Endothelial cell of umbilical vein (primary cell): ENCODE results near the gene ZNF497. TPM values are rescaled to one million over a fixed set of nuclear protein-coding genes. Genes with fewer than 3 reads are reported as not detected.

Experiments
- BruUV-seq: library from RNA; stranded (reverse); fragments of 400-500 nt; replicated peaks from 2 replicates; lab custom pipeline; 2021; lab: Mats Ljungman, UMichigan
- CTCF ChIA-PET: fragments of 300-600, 350-600 bp; sonication (Branson Sonifier 250); formaldehyde crosslinking; loops from one replicate; lab custom pipeline; 2021; ENCODE audit warnings: antibody characterized with exemption, inconsistent platforms; lab: Charles Lee
- POLR2A ChIA-PET: fragments of 300-600, 350-600 bp; sonication (Branson Sonifier 250); formaldehyde crosslinking; loops from one replicate; lab custom pipeline; 2021; ENCODE audit warnings: antibody characterized with exemption, inconsistent platforms; lab: Charles Lee
- DNase-seq: peaks from one replicate; pipeline ENCODE4 v3.0.0-alpha.2; 2011; ENCODE audit warnings: low read depth, low spot score
- FAIRE-seq: peaks from 2 replicates; lab custom pipeline; 2011; peaks lifted over from hg19 to GRCh38; lab: Jason Lieb, UNC
- H2AFZ ChIP-seq: 2 replicates; pipeline ENCODE4 v1.6.0; 2012; ENCODE audit warnings: low read depth, low read length, control low read depth, inconsistent platforms
- H3K27ac ChIP-seq: 2 replicates; pipeline ENCODE4 v1.5.1; 2011; ENCODE audit warnings: low read depth, mild to moderate bottlenecking, control low read depth, low read length, moderate library complexity; ENCODE audit not compliant: insufficient read depth
- H3K27me3 ChIP-seq, 2 experiments: 2 replicates each; pipeline versions ENCODE4 v1.6.0 to v1.6.1; 2011; ENCODE audit warnings: low read length in 2 of 2, mixed read lengths in 1 of 2; ENCODE audit not compliant: control insufficient read depth in 2 of 2, insufficient read depth in 2 of 2
- H3K36me3 ChIP-seq, 2 experiments: 2 replicates in 1 of 2; 3 replicates in 1 of 2; pipeline ENCODE4 v1.5.1; 2011; ENCODE audit warnings: low read length in 2 of 2, mild to moderate bottlenecking in 1 of 2, moderate library complexity in 1 of 2; ENCODE audit not compliant: control insufficient read depth in 2 of 2, insufficient read depth in 2 of 2; ENCODE audit errors: extremely low read depth in 1 of 2
- H3K4me1 ChIP-seq: 3 replicates; pipeline ENCODE4 v1.5.1; 2011; ENCODE audit warnings: mild to moderate bottlenecking, low read length; ENCODE audit not compliant: control insufficient read depth, insufficient read depth; ENCODE audit errors: extremely low read depth
- H3K4me2 ChIP-seq: 2 replicates; pipeline ENCODE4 v1.6.1; 2011; ENCODE audit warnings: low read length, control low read depth, mixed read lengths; ENCODE audit not compliant: insufficient read depth
- H3K4me3 ChIP-seq, 3 experiments: fragments of 200-600 bp in 1 of 3; sonication (generic), shearing (Covaris generic) in 1 of 3; replicated peaks in 1 of 3; 2 replicates each; pipeline ENCODE4 v1.5.1; 2011 to 2016; ENCODE audit warnings: control low read depth in 3 of 3, low read length in 3 of 3, mild to moderate bottlenecking in 2 of 3, inconsistent platforms in 1 of 3, low read depth in 1 of 3, moderate library complexity in 1 of 3; ENCODE audit not compliant: insufficient read depth in 1 of 3
- H3K79me2 ChIP-seq: 2 replicates; pipeline ENCODE4 v1.6.0; 2012; ENCODE audit warnings: low read length, inconsistent platforms; ENCODE audit not compliant: control insufficient read depth, insufficient read depth
- H3K9ac ChIP-seq: replicated peaks from 2 replicates; pipeline ENCODE3; 2011; ENCODE audit warnings: low read length, control low read depth; ENCODE audit not compliant: insufficient read depth; ENCODE audit errors: extremely low read depth
- H3K9me1 ChIP-seq: replicated peaks from 3 replicates; pipeline ENCODE4 v1.6.0; 2011; ENCODE audit warnings: mild to moderate bottlenecking, low read length; ENCODE audit not compliant: control insufficient read depth, insufficient read depth; ENCODE audit errors: extremely low read depth
- H3K9me3 ChIP-seq: replicated peaks from 2 replicates; pipeline ENCODE4 v1.5.1; 2012; ENCODE audit warnings: low read length, inconsistent platforms; ENCODE audit not compliant: control insufficient read depth, insufficient read depth
- H4K20me1 ChIP-seq: replicated peaks from 2 replicates; pipeline ENCODE3; 2011; ENCODE audit warnings: mild to moderate bottlenecking, low read length; ENCODE audit not compliant: control insufficient read depth, insufficient read depth; ENCODE audit errors: extremely low read depth
- EZH2 ChIP-seq: IDR thresholded peaks from 2 replicates; pipeline ENCODE4 v1.6.1; 2012; ENCODE audit warnings: borderline replicate concordance, low read depth, mild to moderate bottlenecking, moderate library complexity, low read length, inconsistent platforms; ENCODE audit not compliant: severe bottlenecking
- FOS ChIP-seq: IDR thresholded peaks from 2 replicates; pipeline ENCODE4 v1.6.1; 2011; ENCODE audit warnings: mild to moderate bottlenecking, low read length, moderate library complexity, borderline replicate concordance; ENCODE audit not compliant: insufficient read depth
- GATA2 ChIP-seq: IDR thresholded peaks from 2 replicates; pipeline ENCODE4 v1.7.0; 2011; ENCODE audit warnings: low read depth, mild to moderate bottlenecking, moderate library complexity, mixed read lengths, low read length; ENCODE audit not compliant: insufficient read length, insufficient read depth
- JUN ChIP-seq: IDR thresholded peaks from 2 replicates; pipeline ENCODE4 v1.6.1; 2011; ENCODE audit warnings: borderline replicate concordance, low read depth; ENCODE audit not compliant: insufficient read length, insufficient read depth
- MYC ChIP-seq: IDR thresholded peaks from one replicate; pipeline ENCODE4 v1.6.1; 2011; ENCODE audit warnings: mild to moderate bottlenecking, low read depth, low read length
- POLR2A ChIP-seq: IDR thresholded peaks from 2 replicates; pipeline ENCODE4 v1.6.1; 2012; ENCODE audit warnings: low read depth, mild to moderate bottlenecking, control low read depth, low read length
- POLR2AphosphoS5 ChIP-seq: IDR thresholded peaks from 2 replicates; pipeline ENCODE4 v1.6.1; 2012; ENCODE audit warnings: low read depth, mild to moderate bottlenecking, control low read depth, low read length, moderate library complexity; ENCODE audit not compliant: insufficient read depth
- dilution Hi-C: fragments of 300-500 bp; cut with MboI; formaldehyde crosslinking; loops from one replicate; pipeline ENCODE4 v1.15.0; 2019; ENCODE audit warnings: low sequenced_read_pairs; ENCODE audit not compliant: extremely low pct_ligation_motif_present
- intact Hi-C: fragments of 100-400 bp; cut with micrococcal nuclease; formaldehyde crosslinking; loops from one replicate; pipeline ENCODE4 v1.10.0; 2022
- polyA plus RNA-seq, 4 experiments: library from polyadenylated mRNA; depleted of rRNA in 3 of 4; stranded (reverse) in 3 of 4; unstranded in 1 of 4; fragments of >200 nt; gene quantifications; 2 replicates each; pipeline versions ENCODE4 v1.2.1 to v1.2.3, GENCODE V29; 2011 to 2012; ENCODE audit warnings: missing spikeins in 1 of 4
- total RNA-seq: library from RNA; stranded (reverse); gene quantifications from 2 replicates; pipeline ENCODE4 v1.2.3, GENCODE V29; 2021
- TF ChIP-seq, protein P1 (sequence below): IDR thresholded peaks from 2 replicates; pipeline ENCODE4 v1.6.1; 2011; ENCODE audit not compliant: insufficient read depth, insufficient read length
- TF ChIP-seq, protein P2 (sequence below), 2 donors: IDR thresholded peaks; 1 replicate in 1 of 2; 2 replicates in 1 of 2; pipeline ENCODE4 v1.5.1; 2011; ENCODE audit warnings: low read length in 2 of 2, mild to moderate bottlenecking in 2 of 2, moderate library complexity in 2 of 2, control low read depth in 1 of 2, inconsistent platforms in 1 of 2, low read depth in 1 of 2; ENCODE audit not compliant: insufficient read depth in 1 of 2; ENCODE audit errors: extremely low read depth in 1 of 2

Gene ZNF497
- total and polyA plus RNA-seq, 2 donors (not counting 3 experiments of a cell fraction or from before 2014, with no cell fraction given), result 0.40 to 1.3 TPM

- Histone ChIP-seq H3K9ac (no peak overlapping the region), H4K20me1 (no peaks in the 10 kb centered on the region), H3K79me2 (no peaks in the 10 kb centered on the region), H3K4me3 (no peak overlapping the region), H3K9me1 (no peaks in the 10 kb centered on the region), H3K27me3 (peaks cover 10 to 28% of the 10 kb centered on the region in 2 experiments), H3K9me3 (no peaks in the 10 kb centered on the region), H2AFZ (no peak overlapping the region), H3K27ac (no peak overlapping the region), H3K36me3 (no peaks in the 10 kb centered on the region), H3K4me1 (no peaks in the 10 kb centered on the region), H3K4me2 (no peak overlapping the region)
- FAIRE-seq, result no peak
- DNase-seq, result no peak
- TF ChIP-seq, protein P1, sequence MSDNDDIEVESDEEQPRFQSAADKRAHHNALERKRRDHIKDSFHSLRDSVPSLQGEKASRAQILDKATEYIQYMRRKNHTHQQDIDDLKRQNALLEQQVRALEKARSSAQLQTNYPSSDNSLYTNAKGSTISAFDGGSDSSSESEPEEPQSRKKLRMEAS, result no peak
- TF ChIP-seq, protein P2, sequence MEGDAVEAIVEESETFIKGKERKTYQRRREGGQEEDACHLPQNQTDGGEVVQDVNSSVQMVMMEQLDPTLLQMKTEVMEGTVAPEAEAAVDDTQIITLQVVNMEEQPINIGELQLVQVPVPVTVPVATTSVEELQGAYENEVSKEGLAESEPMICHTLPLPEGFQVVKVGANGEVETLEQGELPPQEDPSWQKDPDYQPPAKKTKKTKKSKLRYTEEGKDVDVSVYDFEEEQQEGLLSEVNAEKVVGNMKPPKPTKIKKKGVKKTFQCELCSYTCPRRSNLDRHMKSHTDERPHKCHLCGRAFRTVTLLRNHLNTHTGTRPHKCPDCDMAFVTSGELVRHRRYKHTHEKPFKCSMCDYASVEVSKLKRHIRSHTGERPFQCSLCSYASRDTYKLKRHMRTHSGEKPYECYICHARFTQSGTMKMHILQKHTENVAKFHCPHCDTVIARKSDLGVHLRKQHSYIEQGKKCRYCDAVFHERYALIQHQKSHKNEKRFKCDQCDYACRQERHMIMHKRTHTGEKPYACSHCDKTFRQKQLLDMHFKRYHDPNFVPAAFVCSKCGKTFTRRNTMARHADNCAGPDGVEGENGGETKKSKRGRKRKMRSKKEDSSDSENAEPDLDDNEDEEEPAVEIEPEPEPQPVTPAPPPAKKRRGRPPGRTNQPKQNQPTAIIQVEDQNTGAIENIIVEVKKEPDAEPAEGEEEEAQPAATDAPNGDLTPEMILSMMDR (IDR thresholded peaks at IDR 0.05; ENCODE audit: extremely low read depth in 1 of 2, insufficient read depth in 1 of 2, low read depth in 1 of 2, low read length in 2 of 2), result no peak
- TF ChIP-seq EZH2 (no peak), POLR2A (no peak), GATA2 (no peak), POLR2AphosphoS5 (no peak), FOS (no peak), JUN (no peak), MYC (no peak)
- ChIA-PET CTCF (no interaction called here), POLR2A (no interaction called here)
- intact Hi-C loops, result no loop called here
- no TSS peak for BruUV-seq
- dilution Hi-C loops, result no loop called here
Observed at GRCh38 chr19:58366585-58367430, 4.3 kb upstream of the ZNF497 start.
